IPS-18c (cell line): ENCODE data around the gene STK11IP.

ENCODE experiments used
- H3K4me3 ChIP-seq: 2 replicates; pipeline ENCODE4 v1.7.0; 2013; ENCODE audit warnings: low read depth, mild to moderate bottlenecking, low read length, moderate library complexity; ENCODE audit not compliant: insufficient read depth
- H3K9me3 ChIP-seq: one replicate; pipeline ENCODE4 v1.6.1; 2013; ENCODE audit warnings: mild to moderate bottlenecking, low read length, moderate library complexity; ENCODE audit not compliant: control insufficient read depth, insufficient read depth

The STK11IP gene

GRCh38 chr2:219572237-219573001 is 25.2 kb upstream of the STK11IP start, which contains the start of gene INHA:
TSS of gene INHA (plus strand) at chr2:219572310. CDS start at chr2:219572375, 65 bp downstream.
- Histone ChIP-seq H3K4me3 (peak within 1 kb of the TSS; percentile 58; the same call in 1 of the 2 replicates), H3K9me3 (peaks cover 3% of the 10 kb centered on the region)

DNA sequence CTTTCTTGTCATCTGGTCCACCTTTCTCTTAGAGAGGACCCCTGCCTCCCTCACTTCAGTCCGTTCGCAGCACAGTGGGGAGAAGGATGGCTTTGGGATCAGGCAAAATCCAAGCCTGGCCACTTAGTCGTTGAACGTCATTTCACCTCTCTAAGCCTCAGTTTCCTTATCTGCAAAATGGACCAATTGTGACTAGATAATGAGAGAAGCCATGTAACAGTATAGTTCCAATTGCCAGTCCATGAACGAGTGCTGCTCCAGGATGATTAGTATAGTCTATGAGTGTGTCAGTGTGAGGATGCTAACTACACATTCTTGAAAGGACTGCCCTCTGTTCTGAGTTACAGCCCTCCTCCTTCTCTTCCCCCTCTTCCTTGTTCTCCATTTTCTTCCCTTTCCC is 24.5 kb upstream of the STK11IP start:
- Histone ChIP-seq H3K4me3 (no peak overlapping the region), H3K9me3 (peaks cover 3% of the 10 kb centered on the region)

- no peak overlapping the region for H3K4me3 ChIP-seq
- no peaks in the 10 kb centered on the region for H3K9me3 ChIP-seq
These were observed 23.0 kb upstream of the STK11IP start for GRCh38 chr2:219574484-219575311.

GRCh38 chr2:219575566-219576504 is 21.8 kb upstream of the STK11IP start:
- H3K9me3 ChIP-seq: no peaks in the 10 kb centered on the region
- no peak overlapping the region for H3K4me3 ChIP-seq

DNA sequence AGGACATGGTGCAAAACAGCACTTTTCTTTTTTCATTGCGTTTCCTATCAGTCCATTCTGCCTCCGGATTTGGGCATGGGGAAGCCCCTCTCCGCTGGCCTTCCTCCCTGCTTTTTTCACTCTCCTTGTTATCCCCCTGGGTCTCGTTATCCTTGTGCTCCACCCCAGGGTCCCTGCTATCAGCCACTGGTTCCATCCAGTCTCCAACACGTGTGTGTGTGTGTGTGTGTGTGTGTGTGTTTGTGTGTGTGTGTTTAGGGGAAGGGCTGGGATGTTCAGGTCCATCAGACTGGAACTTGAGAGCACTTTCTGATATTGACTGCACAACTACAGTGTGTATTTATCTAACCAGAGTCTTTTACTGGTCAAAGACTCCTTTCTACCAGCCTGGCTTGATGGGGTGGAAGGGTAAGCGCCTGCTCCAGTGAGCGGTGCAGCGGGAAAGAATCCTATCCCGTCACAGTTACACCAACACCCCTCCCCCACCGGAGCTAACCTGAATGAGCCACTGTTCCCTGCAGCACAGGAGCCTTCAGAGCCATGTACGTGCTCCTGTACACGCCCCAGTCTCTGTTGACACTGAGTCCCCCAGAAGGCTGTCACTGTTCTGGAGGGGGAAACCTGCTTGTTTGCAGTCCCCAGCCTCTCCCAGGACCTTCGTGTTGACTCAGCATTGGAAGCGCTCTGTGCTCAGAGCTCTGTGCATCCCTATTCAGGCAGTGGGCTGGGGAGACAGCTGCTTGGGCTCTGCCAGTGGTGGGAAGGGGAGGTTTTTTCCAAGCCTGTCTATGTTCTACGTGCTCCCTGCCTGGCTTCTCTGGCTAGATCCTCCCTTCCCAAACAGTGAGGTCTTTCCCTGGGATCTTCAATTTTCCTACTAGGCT is 20.9 kb upstream of the STK11IP start:
- no peaks in the 10 kb centered on the region for H3K9me3 ChIP-seq
- H3K4me3 ChIP-seq: peak overlapping the region; percentile 46

DNA sequence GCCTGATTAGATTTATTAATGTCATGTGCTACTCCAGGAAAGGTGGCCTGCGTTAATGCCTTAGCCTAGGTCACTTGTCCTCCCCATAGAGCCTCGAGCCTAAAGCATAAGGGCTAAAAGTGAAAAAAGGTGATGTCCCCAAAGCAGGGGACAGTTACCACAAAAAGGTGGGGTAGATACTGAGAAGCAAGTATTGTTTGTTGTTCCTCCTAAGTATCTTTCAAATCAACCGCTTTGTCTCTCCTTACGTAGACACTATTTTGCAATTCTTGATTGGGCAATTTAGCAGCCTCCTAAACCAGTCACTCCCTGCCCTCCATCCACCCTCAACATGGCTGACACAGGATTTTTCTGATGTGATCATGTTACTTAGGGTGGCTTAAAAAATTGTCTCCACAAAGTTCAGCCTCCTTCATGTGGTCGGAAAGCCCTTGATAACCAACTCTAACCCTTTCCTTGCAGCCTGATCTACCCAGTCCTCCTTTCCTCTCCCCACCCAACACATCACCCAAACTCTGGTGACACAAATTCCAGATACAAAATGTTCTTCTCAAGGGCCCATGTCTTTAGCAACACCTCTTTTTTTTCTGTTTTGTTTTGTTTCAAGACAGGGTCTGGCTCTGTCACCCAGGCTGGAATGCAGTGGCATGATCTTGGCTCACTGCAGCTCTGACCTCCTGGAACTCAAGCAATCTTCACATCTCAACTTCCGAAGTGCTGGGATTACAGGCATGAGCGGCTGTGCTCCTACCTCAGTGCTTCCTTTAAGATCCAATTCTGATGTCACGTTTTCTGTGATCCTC is 18.6 kb upstream of the STK11IP start:
- Histone ChIP-seq H3K9me3 (no peaks in the 10 kb centered on the region), H3K4me3 (no peak overlapping the region)

DNA sequence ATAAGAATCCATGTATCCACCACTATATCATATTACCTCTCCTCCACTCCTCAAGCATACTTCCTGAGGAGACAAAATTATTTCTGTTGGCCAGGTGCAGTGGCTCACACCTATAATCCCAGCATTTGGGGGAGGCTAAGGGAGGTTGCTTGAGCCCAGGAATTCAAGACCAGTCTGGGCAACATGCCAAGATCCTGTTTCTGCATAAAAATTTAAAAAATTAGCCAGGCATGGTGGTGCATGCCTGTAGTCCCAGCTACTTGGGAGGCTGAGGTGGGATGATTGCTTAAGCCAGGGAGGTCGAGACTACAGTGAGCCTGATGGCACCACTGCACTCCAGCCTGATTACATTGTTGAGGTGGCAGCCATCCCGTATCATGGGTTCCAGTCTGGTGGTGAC is 16.3 kb upstream of the STK11IP start:
- Histone ChIP-seq H3K9me3 (no peaks in the 10 kb centered on the region), H3K4me3 (no peak overlapping the region)

DNA sequence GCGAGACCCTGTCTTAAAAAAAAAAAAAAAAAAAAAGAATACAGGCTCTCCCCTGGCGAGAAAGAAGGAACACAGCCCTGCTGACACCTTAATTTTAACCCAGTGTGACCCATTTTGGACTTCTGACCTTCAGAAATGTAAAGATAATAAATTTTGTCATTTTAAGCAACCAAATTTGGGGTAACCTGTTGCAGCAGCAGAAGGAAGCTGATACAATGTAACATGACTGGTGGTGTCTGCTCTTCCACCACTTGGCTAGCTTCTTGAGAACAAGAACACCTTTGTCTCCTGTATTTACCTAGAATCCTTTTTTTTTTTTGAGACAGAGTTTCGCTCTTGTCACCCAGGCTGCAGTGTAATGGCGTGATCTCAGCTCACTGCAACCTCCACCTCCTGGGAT is 6.6 kb upstream of the STK11IP start:
- H3K9me3 ChIP-seq: no peaks in the 10 kb centered on the region
- no peak overlapping the region for H3K4me3 ChIP-seq

DNA sequence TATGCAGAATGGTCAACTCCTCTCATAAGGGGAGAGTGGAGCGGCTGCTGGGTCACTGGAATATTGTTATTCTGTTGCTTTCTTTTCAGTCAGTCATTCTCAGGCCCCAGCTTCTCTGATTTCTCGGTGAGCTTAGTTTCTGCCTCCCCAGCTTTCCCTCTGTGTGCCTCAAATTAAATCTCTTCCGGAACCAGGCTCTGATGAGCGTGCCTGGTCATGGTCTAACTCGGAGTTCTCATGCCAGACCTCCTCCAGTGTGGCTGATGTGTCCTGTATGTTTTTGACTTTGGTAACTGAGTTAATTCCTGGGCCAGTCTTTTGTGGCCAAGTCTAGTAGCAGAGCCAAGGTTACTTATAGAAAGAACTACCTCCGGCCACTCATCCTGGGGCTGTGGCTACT is 4.9 kb upstream of the STK11IP start:
- H3K9me3 ChIP-seq: no peaks in the 10 kb centered on the region
- no peak overlapping the region for H3K4me3 ChIP-seq

DNA sequence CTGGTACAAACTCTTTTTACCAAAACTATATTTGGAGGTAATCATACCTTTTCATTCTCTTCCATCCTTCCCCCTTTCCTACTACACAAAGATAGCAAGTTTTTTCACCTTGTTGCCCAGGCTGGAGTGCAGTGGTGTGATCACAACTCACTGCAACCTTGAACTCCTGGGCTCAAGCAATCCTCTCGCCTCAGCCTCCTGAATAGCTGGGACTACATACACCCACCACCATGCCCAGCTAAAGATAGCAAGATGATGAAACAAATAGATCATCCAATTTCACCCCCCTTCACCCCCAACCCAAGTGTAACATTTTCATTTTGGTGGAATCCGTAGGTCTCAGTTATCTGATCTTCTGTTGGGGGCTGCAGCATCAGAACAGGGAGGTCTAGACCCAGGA is 4.5 kb upstream of the STK11IP start:
- Histone ChIP-seq H3K4me3 (no peak overlapping the region), H3K9me3 (no peaks in the 10 kb centered on the region)

GRCh38 chr2:219595256-219595655 is 2.4 kb upstream of the STK11IP start:
- H3K9me3 ChIP-seq: no peaks in the 10 kb centered on the region
- no peak overlapping the region for H3K4me3 ChIP-seq

DNA sequence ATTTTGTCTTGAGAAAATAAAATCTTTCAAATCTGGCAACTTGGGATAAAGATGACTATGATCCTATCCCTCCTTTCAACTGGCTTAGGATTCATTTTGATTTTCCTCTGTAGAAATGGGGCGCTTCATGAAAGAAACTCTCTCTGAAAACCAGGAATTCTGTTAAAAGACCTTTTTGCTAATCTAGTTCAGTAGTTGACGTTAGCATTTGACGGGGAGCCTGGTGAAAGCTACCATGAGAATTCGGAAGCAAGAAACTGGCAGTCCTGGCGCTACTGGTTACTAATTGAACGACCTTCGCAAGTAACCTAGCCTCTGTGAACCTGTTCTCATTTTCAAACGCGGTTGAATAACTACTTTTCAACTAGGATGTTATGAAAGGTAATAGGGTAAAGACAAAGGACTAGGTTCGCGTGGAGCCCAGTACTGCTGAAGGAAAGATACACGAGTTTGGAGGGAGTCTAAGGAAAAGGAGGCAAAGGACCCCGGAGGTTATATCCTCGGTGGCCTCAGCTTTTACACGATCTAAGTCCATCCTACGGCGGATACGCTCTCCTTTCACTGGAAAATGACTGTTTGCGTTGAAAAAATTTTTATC is 604 bp upstream of the STK11IP start:
- no peaks in the 10 kb centered on the region for H3K9me3 ChIP-seq

GRCh38 chr2:219598308-219599078 is 836 bp downstream of the STK11IP start:
- Histone ChIP-seq H3K9me3 (no peaks in the 10 kb centered on the region), H3K4me3 (peak overlapping the region; percentile 96)

More for the DNA sequence above, 604 bp upstream of the STK11IP start:
- H3K4me3 ChIP-seq: peak overlapping the region; percentile 96

- H3K9me3 ChIP-seq: no peaks in the 10 kb centered on the region
- no peak overlapping the region for H3K4me3 ChIP-seq
These were observed 6.1 kb downstream of the STK11IP start for GRCh38 chr2:219603771-219604170.

DNA sequence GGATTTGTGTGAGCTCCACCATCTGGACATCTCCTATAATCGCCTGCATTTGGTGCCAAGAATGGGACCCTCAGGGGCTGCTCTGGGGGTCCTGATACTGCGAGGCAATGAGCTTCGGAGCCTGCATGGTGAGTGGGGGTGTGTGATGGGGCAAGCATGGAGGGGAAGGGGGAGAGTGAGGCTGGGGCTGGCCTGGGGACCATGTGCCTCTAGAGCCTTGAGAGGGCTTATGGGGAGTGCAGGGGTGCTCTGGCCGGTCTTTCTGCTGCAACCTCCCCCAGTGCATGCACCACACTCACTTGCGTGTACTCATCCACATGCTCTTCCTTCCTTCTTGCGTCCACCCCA is 7.9 kb downstream of the STK11IP start:
- Histone ChIP-seq H3K4me3 (no peak overlapping the region), H3K9me3 (no peaks in the 10 kb centered on the region)
